GM12878 (cell line): ENCODE results near the gene NOP14. TPM values are rescaled to one million over a fixed set of nuclear protein-coding genes. Genes with fewer than 3 reads are reported as not detected.

Experiments
- ETV6 ChIP-seq, 2 experiments: fragments of 450-650 bp in 1 of 2; IDR thresholded peaks in 1 of 2; conservative IDR thresholded peaks in 1 of 2; 2 replicates each; pipeline ENCODE4 v1.6.1; 2014; ENCODE audit warnings: antibody characterized with exemption in 1 of 2, borderline replicate concordance in 1 of 2, low read depth in 1 of 2, mild to moderate bottlenecking in 1 of 2, moderate library complexity in 1 of 2
- IKZF1 ChIP-seq: fragments of 450-650 bp; conservative IDR thresholded peaks from 2 replicates; pipeline ENCODE4 v1.6.1; 2017; ENCODE audit warnings: antibody characterized with exemption, mild to moderate bottlenecking
- IKZF2 ChIP-seq, 2 experiments: fragments of 450-650 bp; IDR thresholded peaks; 2 replicates each; pipeline ENCODE4 v1.6.1; 2017; ENCODE audit warnings: mild to moderate bottlenecking in 2 of 2, moderate library complexity in 2 of 2
- LARP7 ChIP-seq: fragments of 450-650 bp; IDR thresholded peaks from 2 replicates; pipeline ENCODE4 v1.6.1; 2017; ENCODE audit warnings: mild to moderate bottlenecking
- PAX5 ChIP-seq: IDR thresholded peaks from 2 replicates; pipeline ENCODE4 v1.6.1; 2011; ENCODE audit warnings: low read depth, low read length, borderline replicate concordance
- PML ChIP-seq: IDR thresholded peaks from 2 replicates; pipeline ENCODE4 v1.6.1; 2012; ENCODE audit warnings: low read length, inconsistent platforms
- POU2F2 ChIP-seq: IDR thresholded peaks from 3 replicates; pipeline ENCODE4 v1.6.1; 2011; ENCODE audit warnings: low read depth, mild to moderate bottlenecking, low read length, borderline replicate concordance
- RELA ChIP-seq: fragments of 450-650 bp; IDR thresholded peaks from 2 replicates; pipeline ENCODE4 v1.8.0; 2014; ENCODE audit warnings: borderline replicate concordance; ENCODE audit not compliant: partially characterized antibody
- SMARCA5 ChIP-seq: fragments of 450-650 bp; IDR thresholded peaks from 2 replicates; pipeline ENCODE4 v1.6.1; 2017; ENCODE audit warnings: mild to moderate bottlenecking
- SRF ChIP-seq, 2 experiments: IDR thresholded peaks; 2 replicates each; pipeline ENCODE4 v1.6.1; 2011; ENCODE audit warnings: low read depth in 2 of 2, low read length in 2 of 2, mild to moderate bottlenecking in 1 of 2, moderate library complexity in 1 of 2
- ZBED1 ChIP-seq: IDR thresholded peaks from 2 replicates; pipeline ENCODE4 v1.6.1; 2016; ENCODE audit warnings: borderline replicate concordance
- ZZZ3 ChIP-seq: IDR thresholded peaks from 2 replicates; pipeline ENCODE4 v1.6.1; 2011; ENCODE audit warnings: low read depth; ENCODE audit not compliant: control insufficient read depth, insufficient read length
- polyA plus RNA-seq, 11 experiments: library from polyadenylated mRNA; depleted of rRNA in 4 of 11; unstranded in 6 of 11; stranded (reverse) in 5 of 11; fragments of >200 nt; fragmentation: Nextera tagmentation in 4 of 11; fragmentation: Illumina TruSeq in 1 of 11; extraction: Ambion mirVana in 4 of 11; extraction: Trizol in 1 of 11; gene quantifications; 1 replicate in 1 of 11; 2 replicates in 10 of 11; pipeline versions ENCODE4 v1.2.1 to v1.2.3, GENCODE V29; 2011 to 2016; ENCODE audit warnings: inconsistent platforms in 2 of 11, missing spikeins in 2 of 11, low read depth in 1 of 11
- total RNA-seq, 4 experiments: library from RNA; depleted of rRNA in 3 of 4; stranded (reverse); fragments of >200 nt in 3 of 4; fragmentation: Illumina TruSeq in 1 of 4; extraction: Trizol in 1 of 4; gene quantifications; 2 replicates each; pipeline versions ENCODE4 v1.2.1 to v1.2.3, GENCODE V29; 2013 to 2021
- TF ChIP-seq, protein P1 (sequence below), 3 experiments: IDR thresholded peaks in 2 of 3; conservative IDR thresholded peaks in 1 of 3; 2 replicates each; pipeline ENCODE4 v1.5.1; 2011; ENCODE audit warnings: low read depth in 3 of 3, low read length in 3 of 3, mild to moderate bottlenecking in 3 of 3, control low read depth in 2 of 3, moderate library complexity in 2 of 3, inconsistent platforms in 1 of 3, mixed read lengths in 1 of 3; ENCODE audit not compliant: control insufficient read depth in 2 of 3, insufficient read depth in 1 of 3; ENCODE audit errors: extremely low read depth in 1 of 3
- TF ChIP-seq, protein P2 (sequence below): IDR thresholded peaks from 2 replicates; pipeline ENCODE4 v1.6.1; 2011; ENCODE audit warnings: mild to moderate bottlenecking, low read depth, low read length, moderate library complexity; ENCODE audit not compliant: insufficient replicate concordance
- TF ChIP-seq, protein P3 (sequence below): IDR thresholded peaks from 2 replicates; pipeline ENCODE4 v1.6.1; 2012; ENCODE audit warnings: low read depth, low read length, improper control_type of control experiment
- TF ChIP-seq, protein P4 (sequence below): fragments of 450-650 bp; IDR thresholded peaks from 2 replicates; pipeline ENCODE4 v1.6.1; 2016; ENCODE audit warnings: mild to moderate bottlenecking
- TF ChIP-seq, protein P5 (sequence below): IDR thresholded peaks from 2 replicates; pipeline ENCODE4 v1.6.1; 2012; ENCODE audit warnings: low read depth, low read length, improper control_type of control experiment
- TF ChIP-seq, protein P6 (sequence below): fragments of 450-650 bp; formaldehyde crosslinking; IDR thresholded peaks from 2 replicates; pipeline ENCODE4 v1.4.0; 2022; ENCODE audit warnings: mild to moderate bottlenecking, moderate library complexity

The NOP14 gene
- total and polyA plus RNA-seq, 10 of the 15 experiments (the other 5 are each of a cell fraction or from before 2014, with no cell fraction given), result 13.8 to 80.6 (median 49.7) TPM

DNA sequence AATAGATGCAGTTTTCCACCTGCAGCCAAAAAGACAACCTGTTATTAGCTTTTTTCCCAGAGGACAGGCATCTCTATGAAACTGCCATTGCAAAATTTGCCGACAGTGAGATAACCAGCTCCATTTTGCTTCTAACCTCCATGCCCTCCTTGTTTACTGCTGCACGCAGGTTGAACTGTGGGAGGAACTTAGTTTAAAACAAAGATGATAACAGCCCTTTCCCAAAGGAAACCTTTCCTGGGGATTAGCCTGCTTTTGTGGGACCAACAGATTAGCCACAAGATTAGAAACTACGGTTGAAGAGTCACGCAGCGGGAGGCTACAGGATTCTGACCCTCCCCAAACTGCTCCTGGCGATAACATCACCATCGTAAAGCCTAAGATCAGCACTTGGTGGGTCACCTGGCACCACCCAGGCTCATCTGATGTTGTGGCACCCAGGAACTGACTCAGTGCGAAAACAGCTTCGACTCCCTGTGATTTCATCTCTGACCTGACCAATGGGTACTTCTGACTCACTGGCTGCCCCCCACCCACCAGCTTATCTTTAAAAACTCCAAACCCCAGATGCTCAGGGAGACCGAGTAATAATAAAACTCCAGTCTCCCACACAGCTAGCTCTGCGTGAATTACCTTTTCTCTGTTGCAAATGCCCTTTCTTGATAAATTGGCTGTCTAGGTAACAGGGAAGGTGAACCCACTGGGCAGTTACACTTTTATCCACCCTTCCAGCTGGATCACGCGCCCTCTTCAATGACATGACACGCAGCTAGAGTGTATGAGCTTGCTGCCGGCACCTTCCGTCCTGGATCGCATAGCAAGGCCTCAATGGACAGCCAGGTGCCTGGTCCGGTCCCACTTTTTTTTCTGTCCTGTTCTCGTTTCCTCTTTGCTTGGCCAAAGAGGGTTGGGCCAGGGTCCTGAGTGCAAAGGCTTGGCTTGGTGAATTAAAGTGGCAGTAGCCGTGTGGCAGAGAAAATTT, 27.2 kb downstream of the NOP14 start (continued):
- TF ChIP-seq SMARCA5 (no peak), PML (no peak), LARP7 (no peak), ETV6 (conservative IDR thresholded peaks at IDR 0.05 in 1 of 2, IDR thresholded peaks at IDR 0.05 in 1 of 2; ENCODE audit: borderline replicate concordance in 1 of 2, low read depth in 1 of 2) (peak in 1 of 2 experiments; percentile 46; a peak in 1 of 4 replicates), POU2F2 (peak; percentile 62; the same call in 1 of the 3 replicates), ZBED1 (peak; percentile 86; the same call in 1 of the 2 replicates), ZZZ3 (no peak), IKZF2 (IDR thresholded peaks at IDR 0.05) (no peak), IKZF1 (peak; percentile 7; the same call in 1 of the 2 replicates), RELA (peak; percentile 59), PAX5 (no peak), SRF (IDR thresholded peaks at IDR 0.05; ENCODE audit: low read depth in 2 of 2, low read length in 2 of 2) (no peak)
- TF ChIP-seq, protein P1, sequence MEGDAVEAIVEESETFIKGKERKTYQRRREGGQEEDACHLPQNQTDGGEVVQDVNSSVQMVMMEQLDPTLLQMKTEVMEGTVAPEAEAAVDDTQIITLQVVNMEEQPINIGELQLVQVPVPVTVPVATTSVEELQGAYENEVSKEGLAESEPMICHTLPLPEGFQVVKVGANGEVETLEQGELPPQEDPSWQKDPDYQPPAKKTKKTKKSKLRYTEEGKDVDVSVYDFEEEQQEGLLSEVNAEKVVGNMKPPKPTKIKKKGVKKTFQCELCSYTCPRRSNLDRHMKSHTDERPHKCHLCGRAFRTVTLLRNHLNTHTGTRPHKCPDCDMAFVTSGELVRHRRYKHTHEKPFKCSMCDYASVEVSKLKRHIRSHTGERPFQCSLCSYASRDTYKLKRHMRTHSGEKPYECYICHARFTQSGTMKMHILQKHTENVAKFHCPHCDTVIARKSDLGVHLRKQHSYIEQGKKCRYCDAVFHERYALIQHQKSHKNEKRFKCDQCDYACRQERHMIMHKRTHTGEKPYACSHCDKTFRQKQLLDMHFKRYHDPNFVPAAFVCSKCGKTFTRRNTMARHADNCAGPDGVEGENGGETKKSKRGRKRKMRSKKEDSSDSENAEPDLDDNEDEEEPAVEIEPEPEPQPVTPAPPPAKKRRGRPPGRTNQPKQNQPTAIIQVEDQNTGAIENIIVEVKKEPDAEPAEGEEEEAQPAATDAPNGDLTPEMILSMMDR (IDR thresholded peaks at IDR 0.05 in 2 of 3, conservative IDR thresholded peaks at IDR 0.05 in 1 of 3; ENCODE audit: control insufficient read depth in 2 of 3, extremely low read depth in 1 of 3, insufficient read depth in 1 of 3, low read depth in 3 of 3, low read length in 3 of 3), result no peak
- TF ChIP-seq, protein P2, sequence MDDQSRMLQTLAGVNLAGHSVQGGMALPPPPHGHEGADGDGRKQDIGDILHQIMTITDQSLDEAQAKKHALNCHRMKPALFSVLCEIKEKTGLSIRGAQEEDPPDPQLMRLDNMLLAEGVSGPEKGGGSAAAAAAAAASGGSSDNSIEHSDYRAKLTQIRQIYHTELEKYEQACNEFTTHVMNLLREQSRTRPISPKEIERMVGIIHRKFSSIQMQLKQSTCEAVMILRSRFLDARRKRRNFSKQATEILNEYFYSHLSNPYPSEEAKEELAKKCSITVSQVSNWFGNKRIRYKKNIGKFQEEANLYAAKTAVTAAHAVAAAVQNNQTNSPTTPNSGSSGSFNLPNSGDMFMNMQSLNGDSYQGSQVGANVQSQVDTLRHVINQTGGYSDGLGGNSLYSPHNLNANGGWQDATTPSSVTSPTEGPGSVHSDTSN, result no peak
- TF ChIP-seq, protein P3, sequence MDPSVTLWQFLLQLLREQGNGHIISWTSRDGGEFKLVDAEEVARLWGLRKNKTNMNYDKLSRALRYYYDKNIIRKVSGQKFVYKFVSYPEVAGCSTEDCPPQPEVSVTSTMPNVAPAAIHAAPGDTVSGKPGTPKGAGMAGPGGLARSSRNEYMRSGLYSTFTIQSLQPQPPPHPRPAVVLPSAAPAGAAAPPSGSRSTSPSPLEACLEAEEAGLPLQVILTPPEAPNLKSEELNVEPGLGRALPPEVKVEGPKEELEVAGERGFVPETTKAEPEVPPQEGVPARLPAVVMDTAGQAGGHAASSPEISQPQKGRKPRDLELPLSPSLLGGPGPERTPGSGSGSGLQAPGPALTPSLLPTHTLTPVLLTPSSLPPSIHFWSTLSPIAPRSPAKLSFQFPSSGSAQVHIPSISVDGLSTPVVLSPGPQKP, result no peak
- TF ChIP-seq, protein P4, sequence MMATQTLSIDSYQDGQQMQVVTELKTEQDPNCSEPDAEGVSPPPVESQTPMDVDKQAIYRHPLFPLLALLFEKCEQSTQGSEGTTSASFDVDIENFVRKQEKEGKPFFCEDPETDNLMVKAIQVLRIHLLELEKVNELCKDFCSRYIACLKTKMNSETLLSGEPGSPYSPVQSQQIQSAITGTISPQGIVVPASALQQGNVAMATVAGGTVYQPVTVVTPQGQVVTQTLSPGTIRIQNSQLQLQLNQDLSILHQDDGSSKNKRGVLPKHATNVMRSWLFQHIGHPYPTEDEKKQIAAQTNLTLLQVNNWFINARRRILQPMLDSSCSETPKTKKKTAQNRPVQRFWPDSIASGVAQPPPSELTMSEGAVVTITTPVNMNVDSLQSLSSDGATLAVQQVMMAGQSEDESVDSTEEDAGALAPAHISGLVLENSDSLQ, result no peak
- TF ChIP-seq, protein P5, sequence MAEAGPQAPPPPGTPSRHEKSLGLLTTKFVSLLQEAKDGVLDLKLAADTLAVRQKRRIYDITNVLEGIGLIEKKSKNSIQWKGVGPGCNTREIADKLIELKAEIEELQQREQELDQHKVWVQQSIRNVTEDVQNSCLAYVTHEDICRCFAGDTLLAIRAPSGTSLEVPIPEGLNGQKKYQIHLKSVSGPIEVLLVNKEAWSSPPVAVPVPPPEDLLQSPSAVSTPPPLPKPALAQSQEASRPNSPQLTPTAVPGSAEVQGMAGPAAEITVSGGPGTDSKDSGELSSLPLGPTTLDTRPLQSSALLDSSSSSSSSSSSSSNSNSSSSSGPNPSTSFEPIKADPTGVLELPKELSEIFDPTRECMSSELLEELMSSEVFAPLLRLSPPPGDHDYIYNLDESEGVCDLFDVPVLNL, result no peak
- TF ChIP-seq, protein P6, sequence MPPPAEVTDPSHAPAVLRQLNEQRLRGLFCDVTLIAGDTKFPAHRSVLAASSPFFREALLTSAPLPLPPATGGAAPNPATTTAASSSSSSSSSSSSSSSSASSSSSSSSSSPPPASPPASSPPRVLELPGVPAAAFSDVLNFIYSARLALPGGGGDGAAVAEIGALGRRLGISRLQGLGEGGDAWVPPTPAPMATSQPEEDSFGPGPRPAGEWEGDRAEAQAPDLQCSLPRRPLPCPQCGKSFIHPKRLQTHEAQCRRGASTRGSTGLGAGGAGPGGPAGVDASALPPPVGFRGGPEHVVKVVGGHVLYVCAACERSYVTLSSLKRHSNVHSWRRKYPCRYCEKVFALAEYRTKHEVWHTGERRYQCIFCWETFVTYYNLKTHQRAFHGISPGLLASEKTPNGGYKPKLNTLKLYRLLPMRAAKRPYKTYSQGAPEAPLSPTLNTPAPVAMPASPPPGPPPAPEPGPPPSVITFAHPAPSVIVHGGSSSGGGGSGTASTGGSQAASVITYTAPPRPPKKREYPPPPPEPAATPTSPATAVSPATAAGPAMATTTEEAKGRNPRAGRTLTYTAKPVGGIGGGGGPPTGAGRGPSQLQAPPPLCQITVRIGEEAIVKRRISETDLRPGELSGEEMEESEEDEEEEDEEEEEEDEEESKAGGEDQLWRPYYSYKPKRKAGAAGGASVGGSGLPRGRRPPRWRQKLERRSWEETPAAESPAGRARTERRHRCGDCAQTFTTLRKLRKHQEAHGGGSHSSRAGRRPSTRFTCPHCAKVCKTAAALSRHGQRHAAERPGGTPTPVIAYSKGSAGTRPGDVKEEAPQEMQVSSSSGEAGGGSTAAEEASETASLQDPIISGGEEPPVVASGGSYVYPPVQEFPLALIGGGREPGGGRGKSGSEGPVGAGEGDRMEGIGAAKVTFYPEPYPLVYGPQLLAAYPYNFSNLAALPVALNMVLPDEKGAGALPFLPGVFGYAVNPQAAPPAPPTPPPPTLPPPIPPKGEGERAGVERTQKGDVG (CRISPR knock-in tag), result no peak
